Endothelial cell of hepatic sinusoid (primary cell): ENCODE measurements around the gene DUSP6.

Source experiments
- in situ Hi-C: cut with HindIII; loops from 2 replicates; pipeline ENCODE4 v1.10.0; 2017; ENCODE audit warnings: low sequenced_read_pairs

Gene DUSP6

DNA sequence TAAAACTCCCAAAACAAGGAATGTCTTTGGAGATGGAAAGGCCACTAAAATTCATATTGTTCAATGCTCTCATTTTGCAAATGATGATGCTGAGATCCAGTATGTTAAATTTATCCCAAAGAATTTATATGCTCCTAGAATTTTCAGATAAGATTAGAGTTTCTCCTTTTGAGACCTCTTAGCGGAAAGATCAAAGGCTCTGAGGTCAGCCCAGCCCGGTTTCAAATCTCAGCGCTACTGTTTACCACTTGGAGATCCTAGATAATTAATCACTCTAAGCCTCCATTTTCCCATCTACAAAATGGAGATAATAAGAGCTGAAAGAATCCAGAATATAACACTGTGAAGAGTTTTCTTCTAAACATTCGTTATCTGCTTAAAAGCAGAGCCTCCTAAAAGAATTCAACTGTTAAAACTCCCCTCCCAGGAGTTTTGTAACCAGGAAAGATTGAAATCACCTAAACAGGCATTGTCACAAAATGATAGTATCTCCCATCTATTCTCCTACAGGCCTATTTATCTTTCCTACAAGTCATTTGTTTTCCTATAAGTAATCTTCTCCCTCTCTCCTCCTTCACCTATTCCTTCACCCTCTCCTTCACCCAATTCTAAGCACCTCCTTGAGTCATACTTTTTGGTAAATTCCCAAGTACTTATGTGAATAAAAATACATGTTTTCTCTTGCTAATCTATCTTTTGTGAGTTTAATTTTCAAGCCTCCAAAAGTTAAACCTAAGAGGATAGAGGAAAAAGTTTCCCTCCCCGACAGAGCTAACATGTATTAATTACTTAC is 16.7 kb downstream of the DUSP6 start:
- in situ Hi-C loops = no loop called here

DNA sequence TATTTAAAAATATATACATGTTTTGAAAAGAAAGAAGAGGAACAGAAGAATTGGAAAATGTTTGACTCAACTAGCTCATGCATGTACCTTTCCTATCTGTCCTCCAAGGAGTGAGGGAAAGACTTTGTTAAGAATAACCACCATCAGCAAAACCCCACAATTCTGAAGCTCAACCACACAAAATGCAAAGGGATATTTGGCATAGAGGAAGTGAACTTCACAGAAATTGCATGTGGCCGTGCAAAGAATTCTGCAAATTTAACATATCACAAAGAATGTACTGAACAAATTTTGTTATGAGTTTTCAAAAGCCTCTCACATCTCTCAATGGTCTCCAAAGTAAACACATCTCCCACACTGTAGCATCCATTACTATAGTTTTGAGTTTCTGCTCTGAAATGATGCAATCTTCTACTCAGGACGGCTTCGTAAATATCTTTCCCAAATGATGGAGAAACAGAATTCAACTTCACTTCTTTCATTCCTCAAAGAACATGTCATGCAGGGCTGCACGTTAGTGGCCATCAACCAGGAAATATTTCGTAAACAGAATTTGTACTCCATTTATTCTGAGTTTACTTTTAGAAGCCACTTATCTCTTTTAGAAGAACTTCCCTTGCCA is 17.6 kb downstream of the DUSP6 start:
- in situ Hi-C loops = no loop called here

DNA sequence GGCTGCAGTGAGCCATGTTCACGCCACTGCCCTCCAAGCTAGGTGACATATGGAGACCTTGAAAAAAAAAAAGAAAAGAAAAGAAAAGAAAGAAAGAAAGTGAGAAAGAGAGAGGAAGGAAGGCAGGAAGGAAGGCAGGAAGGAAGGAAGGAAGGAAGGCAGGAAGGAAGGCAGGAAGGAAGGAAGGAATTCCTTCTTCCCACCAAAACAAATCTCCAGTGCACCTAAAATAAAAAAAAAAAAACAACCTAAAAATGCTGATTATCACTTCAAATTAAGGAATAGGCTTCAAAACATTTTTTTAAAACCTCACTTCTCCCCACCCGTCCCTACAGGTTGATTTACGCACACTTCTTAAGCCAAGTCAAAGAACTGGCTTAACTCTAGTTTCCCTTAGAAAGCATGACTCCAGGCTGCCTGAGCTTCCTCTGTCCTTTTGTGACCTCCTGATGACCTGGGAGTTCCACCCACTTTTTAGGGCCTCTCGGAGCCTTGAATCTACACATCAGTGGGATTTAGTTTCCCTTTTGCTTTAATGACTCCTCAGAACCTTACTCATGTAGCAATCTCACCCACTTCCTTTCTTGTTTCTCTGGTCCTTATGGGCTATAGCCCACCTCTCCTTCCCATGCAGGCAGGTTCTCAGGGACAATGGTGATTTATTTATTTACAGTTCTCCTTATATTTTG is 18.6 kb downstream of the DUSP6 start:
- in situ Hi-C loops = no loop called here

DNA sequence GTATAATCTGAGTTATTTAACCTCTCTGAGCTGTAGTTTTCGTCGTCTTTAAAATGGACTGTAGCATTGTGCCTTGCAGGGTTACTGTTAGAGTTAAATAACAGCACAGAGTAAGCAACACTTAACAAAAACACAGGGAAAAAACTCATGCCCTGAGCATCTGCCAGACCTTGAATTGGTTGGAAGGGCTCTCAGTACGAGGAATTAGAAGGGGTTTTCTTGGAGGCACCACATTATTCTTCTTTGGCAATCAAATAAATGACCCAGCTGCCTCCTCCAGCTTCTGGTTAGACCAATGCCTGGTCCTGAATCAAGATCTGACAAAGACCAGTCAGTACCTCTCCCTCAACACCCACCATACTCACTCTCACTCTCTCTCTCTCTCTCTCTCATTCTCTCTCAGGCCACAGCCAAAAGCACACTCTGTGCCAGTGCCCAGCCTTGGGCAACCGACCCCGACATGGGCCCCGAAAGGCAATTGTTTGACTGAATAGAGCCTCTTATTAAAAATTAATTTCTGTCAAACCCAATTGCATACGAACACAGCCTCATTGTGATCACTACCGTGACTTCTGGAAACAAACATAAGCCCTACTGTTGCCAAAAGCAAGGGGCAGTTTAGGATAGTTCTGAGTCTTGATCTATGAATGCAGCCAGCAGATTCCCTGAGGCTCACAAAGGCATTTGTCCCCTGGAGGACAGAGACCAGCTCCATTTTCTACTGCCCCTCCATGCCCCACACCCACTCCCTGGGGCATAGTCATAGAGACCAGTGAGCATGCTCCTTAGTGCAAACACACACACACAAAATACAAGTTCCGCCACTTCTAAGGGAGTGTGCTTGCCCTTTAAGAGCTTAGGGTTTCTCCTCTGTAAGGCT is 23.9 kb downstream of the DUSP6 start:
- in situ Hi-C loops = loop anchor here (10.0 kb wide), 1 partner anchor 64 kb away; no protein-coding TSS in a partner anchor

DNA sequence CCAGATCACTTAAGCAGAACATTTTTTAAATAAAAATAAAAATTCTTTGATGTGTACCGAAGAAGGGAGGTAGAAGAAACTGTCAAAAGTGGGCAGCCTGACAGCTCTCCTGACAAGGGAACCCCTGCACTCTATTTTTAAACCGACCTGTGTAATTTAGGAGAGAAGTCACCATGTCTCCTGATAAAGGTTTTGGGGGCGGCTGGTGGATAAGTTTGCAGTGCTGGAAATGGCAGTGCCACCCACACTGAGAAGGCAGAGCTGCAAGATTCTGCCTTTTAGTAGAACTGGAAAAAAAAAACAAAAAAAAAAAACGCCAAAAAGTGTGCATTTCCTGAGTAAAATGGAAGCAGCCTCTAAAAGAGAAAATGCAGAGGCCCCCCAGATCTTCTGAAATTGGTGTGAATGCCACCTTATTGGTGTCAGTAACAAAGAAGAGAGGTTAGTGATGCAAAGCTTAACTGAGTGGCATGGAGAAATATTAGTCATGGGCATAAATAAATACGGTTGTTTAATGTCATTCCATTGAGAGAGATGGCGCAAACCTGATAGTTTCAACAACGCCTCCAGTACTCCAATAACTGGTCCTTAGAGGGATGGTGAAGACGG is 24.7 kb downstream of the DUSP6 start:
- in situ Hi-C loops = loop anchor here (10.0 kb wide), 1 partner anchor 63 kb away; no protein-coding TSS in a partner anchor

DNA sequence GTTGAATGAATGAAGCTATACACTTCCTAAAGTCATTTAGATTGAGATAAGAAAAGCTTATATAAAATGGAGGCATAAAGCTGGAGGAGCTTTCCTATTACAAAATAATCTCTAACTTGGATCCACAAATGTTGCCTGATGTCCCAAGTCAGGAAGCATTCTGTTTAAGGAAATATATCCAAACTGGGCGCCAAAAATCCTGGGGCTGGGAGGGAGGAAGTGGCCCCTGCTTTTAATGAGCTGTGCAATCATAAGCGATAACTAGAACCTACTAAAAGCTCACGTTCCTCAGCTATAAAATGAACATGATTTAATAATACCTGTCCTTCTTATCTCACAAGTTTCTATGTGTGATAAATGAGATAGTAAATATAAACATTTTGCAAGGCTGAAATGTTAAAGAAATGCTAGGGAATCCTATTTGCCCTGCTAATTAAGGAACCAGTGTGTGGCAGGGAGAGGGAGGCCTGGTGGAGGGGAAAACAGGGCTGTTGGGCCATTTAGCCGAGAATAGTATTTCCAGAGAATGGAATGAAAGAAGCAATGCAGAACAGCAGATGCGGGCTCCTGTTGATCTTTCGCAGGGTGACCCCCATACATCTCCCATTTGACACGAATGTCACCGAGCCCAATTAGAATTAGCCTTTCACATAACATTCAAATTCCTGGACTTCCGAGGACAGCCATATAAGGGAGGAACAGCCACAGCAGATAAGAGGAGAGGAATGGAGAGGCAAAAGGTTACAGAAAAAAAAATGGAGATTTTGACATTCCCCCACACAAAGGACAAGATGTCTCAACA is 25.9 kb downstream of the DUSP6 start:
- in situ Hi-C loops = loop anchor here (10.0 kb wide), 1 partner anchor 62 kb away; no protein-coding TSS in a partner anchor

DNA sequence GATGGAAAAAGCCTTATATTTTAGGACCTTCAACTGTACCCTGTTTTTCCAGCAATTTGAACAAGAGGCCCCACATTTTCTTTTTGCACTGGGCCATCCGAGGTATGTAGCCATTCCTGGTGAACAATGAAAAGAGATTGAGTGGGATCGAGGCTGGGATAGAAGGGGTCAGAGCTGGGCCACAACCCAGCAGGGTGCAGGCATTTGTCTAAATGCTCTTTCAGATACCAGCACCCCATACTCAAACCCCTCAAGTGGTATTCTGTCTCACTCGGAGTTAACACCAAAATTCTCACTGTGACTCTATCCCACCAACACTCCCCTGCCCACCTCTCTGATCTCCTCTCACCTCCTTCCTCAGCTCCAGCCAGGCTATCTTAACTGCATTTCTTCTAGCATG is 26.8 kb downstream of the DUSP6 start:
- in situ Hi-C loops = loop anchor here (10.0 kb wide), 1 partner anchor 61 kb away; no protein-coding TSS in a partner anchor

DNA sequence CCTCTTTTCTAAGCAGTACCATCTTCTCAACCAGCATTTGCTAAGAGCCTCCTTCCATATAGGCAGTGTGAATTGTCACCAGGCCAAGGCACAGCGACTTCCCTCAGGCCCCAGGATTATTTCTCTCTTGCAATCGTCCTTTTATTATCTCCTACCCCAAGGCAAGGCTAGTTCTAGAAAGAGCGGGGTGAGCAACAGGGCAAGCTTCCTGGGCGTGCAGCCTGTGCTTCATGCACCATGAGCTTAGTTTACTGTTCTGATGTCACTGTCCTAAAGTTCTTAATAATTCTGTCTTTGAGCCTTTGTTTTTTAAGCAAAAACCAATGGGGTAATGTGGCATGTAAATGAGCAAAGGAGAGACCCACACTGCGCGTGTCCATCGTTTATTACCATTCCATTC is 27.9 kb downstream of the DUSP6 start:
- in situ Hi-C loops = loop anchor here (10.0 kb wide), 1 partner anchor 60 kb away; no protein-coding TSS in a partner anchor

DNA sequence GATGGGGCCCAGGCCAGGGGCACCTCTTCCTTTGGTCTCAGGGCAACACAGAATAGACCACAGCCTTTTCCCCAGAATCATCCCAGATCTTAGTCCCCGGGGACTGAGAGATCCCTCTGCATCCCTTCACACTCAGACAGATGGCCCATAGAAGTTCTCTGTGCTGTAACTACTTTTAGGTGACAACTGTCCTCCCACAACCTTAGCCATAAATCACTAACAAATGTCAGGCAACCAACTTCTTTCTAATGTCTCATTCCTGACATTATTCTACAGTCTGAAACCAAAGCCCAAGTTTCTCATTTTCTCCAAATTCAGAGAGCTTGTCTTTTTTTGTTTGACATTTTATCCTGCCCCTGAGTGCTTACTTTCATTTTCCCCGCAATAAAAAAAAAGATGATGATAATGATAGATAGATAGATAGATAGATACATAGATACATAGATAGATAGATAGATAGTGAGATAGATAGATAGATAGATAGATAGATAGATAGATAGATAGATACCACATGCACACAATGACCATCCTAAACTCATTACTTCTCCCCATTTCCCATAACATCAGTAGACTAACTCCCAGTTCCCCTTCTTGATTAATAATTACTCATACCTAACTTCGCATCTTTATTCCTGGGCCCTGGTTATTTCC is 28.6 kb downstream of the DUSP6 start:
- in situ Hi-C loops = loop anchor here (10.0 kb wide), 1 partner anchor 59 kb away; no protein-coding TSS in a partner anchor

DNA sequence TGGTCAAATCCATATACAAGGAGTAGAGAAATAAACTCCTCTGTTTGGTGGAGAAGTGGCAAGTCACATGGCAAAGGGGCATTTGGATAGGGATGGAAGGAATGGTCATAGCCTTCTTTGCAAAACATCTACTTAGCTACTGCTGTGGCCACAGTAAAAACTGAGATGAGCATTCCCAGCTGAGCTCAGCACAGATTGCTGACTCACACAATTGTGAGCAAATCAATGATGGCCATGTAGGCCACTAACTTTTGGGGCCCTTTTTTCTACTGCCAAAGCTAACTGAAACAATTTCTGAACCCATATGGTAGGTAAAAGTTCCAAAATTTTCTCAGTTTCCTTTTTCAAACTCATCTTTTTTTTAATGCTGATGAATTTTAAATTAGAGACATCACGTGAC is 31.6 kb downstream of the DUSP6 start:
- in situ Hi-C loops = loop anchor here (10.0 kb wide), 1 partner anchor 56 kb away; no protein-coding TSS in a partner anchor

DNA sequence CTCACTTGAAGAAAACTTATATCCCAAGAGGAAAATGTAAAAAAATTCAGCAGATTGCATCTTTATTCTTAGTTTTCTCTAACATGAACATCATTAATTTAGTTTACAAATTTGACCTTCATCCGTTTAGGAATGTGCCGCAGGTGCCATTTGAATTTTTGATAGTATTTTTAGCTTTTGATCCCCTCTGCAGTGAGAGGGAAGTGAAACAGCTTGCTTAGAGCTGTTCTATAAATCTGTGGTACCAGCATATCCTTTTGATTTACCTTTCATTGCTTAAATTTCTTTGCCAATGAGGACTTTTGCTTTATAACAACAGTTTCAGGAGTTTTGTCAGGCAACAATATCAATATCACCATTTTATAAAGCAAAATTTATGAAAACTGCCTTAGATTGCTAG is 32.7 kb downstream of the DUSP6 start:
- in situ Hi-C loops = loop anchor here (10.0 kb wide), 1 partner anchor 55 kb away; no protein-coding TSS in a partner anchor

DNA sequence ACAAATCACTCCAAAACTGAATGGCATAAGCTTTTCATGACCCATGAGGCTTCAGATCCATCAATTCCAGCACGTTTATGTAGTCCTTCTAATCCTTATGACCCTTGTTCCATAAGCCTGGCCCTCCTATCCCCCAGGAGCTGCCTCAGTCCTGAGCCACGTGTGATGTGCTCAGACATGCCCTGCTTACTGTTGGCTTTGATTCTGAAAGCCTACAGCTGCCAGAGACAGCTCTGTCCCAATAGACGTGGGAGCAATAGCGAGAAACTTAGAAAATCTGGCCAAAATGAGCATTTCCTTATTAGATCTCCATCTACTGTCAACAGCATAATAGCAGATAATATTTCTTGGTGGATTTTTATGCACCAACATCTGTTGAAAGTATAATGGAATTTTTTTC is 33.2 kb downstream of the DUSP6 start:
- in situ Hi-C loops = no loop called here

DNA sequence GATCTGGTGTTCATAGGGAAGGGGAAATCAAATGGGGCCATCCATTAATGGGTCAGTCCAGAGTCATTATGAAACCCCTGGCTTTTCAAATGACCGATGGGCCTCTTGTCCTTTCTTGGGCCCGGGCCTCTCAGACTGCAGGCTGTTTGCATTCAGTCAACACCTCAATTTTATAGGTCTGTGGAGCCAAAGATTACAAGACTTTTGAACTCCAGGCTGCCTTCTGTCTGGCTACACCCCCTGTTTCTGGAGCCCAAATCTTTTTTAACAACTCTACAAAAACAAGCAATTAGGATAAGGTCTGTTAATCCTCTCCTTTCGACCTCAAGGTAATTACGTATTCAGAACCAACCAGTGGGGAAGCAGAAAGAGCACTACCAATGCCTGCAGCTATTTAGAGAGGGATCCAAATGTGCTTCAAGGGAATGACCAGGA is 35.6 kb downstream of the DUSP6 start:
- in situ Hi-C loops = no loop called here

DNA sequence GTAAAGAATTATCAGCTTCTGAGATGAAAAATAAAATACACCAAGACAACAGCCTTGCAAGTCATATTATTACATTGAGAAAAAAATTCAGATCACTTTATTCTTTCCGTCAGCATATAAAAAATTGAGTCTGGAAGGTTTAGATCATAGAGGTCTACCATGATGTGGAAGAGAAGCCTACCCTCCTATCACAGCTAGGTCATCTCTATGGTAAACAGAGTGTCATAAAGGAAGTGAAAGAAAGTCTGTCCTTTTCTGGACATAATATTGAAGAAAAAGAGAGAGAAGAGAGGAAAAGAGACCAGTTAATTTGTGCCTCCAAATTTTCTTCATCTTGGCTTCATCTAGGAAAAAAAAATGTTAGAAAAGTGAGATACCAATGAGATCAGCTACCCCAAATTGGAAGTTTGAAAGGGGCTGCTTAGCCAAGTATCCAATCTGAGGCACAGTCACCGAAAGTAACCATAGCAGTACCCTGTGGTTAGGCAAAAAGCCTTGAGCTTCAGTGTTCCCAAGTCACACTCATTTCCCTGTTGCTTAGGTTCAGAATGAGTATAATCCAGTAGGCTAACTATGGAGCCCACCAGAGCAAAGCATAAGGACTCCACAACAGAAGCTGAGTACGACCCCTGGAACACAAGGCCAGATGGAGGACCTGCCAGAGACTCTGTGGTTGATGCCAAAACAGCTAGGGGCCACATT is 38.1 kb downstream of the DUSP6 start:
- in situ Hi-C loops = no loop called here

DNA sequence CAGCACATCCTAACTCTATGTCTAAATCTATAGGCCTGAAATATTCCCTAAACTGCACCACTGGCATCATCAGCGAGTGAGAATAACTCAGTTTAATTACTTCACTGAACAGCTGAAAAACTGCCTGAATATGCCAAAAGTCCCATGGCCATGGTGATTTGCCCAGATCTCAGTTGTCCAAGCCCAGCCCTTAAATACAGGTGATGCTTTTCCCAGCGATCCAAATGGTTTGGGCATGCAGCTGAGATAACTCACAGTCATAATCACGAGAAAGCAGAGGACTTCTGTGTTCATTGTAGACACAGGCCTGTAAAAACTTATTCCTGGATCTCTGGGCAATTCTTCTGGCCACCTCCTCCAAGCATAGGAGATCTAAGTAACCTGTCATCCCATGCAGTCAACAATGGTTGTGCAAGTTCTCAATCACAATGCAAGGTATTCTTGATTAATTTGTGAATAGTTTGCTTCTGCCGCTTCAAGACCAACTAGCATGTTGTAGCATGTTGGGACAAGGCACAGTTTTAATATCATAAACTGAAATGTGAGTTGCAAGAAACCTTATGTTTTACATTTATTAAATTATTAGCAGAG is 40.5 kb downstream of the DUSP6 start:
- in situ Hi-C loops = no loop called here

DNA sequence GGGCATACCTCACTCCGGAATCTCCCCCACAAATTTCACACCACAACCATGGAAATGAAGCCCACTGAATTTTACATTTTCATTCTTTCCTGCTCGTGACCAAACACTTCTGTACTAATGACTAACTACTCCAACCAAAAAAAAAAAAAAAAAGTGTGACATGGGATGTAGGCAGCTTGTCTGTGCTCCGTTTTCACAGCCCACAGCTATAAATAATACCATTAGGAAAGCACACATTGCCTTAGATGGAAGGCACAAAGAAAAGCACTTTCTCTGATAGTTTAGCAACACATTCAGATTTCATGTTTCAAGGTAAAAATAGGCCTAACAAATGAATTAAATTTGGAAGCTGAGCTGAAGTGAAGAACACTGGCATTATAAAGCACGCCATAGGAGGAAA is 42.5 kb downstream of the DUSP6 start:
- in situ Hi-C loops = no loop called here

DNA sequence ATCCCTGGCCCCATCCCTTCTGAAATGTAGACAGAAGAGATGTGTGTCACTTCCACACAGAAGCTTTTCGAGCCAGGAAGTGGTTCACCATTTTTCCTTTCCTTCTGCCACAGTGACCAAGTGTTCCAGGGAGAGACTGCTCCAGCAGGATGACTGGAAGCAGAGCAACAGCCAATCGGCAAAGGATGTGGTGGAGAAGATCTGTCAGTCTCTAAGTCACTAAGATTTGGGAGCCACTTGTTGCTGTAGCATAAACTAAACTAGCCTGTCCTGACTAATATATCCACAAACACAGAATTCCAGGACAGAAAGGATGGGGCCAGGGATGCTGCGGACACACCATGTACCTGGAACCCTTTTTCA is 42.9 kb downstream of the DUSP6 start:
- in situ Hi-C loops = no loop called here
